ENCODE results near the gene PITPNC1.
A peak's percentile ranks its signal among the peaks of the same experiment; 100 is the strongest.

Gene PITPNC1

DNA sequence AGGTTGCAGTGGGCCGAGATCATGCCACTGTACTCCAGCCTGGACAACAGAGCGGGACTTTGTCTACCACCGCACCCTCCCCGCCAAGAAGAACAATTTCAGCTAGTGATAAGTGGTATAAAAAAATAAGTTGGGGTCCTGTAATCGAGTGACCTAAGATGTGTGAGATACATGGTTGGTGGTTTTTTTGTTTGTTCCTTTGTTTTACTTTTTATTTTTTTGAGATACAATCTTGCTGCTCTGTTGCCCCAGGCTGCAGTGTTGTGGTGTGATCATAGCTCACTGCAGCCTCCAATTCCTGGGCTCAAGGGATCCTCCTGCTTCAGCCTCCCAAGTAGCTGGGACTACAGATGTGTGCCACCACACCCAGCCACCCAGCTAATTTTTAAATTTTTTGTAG, 58.7 kb downstream of the PITPNC1 start:
- DNase-seq = no peak

DNA sequence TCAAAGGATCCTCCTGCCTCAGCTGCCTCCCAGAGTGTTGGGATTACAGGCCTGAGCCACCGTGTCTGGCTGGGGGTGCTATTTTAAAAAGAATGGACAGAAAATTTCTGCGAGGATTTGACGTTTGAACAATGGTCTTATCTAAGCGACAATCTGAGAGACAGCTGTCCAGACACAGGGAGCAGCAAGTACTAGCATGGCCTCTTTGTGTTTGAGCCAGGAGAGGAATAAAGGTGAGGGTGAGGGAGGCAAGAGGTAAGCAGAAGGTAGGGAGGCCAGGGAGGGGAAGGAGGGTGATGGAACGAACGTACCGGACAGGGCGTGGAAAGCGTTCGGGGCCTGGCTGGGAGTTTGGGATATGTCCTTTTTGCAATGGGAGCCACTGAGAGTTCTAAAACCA, 59.2 kb downstream of the PITPNC1 start:
- DNase-seq = no peak

DNA sequence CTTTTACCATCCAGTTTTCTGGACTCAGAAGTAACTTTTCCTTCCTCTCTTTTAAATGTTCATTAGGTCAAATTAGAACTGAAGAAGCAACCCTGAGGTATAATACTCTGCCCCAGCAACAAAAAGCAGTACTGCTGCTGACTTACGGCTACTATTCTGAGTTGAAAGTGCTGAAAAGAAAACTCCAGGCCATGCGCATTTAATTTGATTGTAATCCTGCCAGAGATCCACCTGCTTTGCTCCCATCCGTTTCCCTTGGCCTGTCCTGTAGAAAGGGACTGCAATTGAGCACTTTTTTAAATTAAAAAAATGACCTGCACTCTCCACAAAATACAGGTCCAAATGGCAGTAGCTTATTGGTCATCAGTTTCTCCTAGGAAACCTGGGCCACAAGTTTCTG, 61.6 kb downstream of the PITPNC1 start:
- DNase-seq = no peak

DNA sequence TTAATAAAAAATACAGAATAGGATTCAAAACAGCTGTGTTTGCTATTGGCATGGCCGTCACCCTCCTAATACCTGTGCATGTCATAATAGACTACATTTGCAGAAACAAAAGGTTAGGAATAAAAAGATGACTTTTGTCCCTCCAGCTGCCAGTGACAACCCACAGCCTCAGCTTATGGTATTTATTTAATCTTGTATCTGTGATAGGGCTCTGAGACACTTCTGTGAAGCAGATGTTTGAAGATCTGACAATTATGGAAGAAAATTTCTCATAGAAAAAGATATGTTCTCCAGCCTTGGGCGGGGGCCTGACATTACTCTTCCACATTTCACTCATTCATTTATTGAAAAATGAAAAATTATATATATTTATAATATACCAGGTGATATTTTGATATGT, 62.2 kb downstream of the PITPNC1 start:
- no peak for DNase-seq

DNA sequence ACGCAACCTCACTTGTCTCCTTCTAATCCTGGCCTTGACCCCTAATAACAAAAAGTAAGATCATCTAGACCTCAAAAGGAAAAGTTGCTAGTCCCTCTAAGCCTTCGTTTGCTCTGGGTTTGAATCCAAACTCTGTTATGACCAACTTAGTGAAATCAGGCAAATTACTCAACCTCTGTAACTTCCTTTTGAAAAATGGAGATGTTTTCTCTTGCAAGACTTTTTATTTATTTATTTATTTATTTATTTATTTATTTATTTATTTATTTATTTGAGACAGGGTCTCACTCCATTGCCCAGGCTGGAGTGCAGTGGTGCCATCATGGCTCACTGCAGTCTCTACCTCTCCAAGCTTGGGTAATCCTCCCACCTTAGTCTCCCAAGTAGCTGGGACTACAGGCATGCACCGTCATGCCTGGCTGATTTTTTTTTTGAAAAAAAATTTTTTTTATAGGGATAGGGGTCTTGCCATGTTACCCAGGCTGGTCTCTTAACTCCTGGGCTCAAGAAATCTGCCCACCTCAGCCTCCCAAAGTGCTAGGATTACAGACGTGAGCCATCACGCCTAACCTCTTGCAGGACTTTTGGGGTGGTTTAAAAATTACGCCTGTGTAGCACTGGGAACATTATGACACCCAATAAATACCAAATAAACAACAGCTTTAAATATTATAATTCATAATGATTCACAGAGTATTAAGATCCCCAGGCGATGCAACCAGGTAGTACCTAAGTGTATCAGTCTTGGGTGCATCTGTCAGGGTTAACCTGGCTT, 63.4 kb downstream of the PITPNC1 start:
- no peak for DNase-seq

DNA sequence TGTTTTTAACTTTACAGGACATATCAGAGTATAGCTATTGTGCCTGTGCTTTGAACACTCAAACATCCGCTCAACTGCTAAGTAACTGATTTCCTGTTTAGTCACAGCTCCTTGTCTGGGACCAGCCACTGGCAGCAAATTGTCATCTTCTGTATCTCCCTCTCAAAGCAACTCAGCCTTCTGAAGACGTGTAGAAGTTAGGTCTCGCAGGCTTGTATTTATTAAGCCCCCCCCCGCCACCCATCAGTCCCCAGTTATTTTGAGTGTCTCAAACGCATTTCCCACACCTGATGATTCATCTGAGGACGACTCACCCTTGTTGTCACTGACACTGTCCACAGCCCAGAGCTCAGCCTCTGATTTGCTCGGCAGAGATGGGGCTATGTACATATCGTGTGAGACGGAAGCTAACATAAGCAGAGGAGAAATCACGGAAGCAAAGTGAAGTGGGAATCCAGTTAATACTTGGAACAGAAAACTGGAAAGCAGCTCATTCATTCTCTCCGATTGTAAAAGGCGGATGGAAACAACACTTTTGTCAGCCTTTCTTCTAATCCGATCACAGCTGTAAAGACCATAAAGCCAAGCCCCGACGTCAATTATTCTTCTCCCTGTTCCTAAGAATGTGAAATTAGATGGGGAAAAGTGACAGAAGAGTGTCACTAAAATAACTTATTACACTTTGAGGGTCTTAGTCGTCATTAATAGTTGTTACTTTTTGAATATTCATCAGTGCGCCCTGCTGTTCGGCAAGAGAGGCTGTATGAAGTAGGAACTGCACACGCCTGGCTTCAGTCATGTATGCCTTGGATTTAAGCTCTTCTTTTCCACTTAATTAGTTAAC, 64.2 kb downstream of the PITPNC1 start:
- DNase-seq = no peak

DNA sequence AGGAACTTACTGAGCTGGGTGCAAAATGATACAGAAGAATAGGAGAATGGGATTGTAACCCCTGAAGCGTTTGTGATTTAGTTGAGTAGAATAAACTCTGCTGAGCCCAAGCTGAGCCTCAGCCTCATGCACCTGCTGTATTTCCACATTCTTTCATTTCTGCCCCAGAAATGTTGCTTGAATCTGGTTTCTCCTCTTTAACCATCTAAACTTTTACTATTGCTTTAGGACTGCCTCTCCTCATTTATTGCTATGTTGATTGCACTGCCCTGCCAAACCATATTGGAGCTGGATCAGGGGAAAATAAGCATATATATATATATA, 64.8 kb downstream of the PITPNC1 start:
- no peak for DNase-seq

DNA sequence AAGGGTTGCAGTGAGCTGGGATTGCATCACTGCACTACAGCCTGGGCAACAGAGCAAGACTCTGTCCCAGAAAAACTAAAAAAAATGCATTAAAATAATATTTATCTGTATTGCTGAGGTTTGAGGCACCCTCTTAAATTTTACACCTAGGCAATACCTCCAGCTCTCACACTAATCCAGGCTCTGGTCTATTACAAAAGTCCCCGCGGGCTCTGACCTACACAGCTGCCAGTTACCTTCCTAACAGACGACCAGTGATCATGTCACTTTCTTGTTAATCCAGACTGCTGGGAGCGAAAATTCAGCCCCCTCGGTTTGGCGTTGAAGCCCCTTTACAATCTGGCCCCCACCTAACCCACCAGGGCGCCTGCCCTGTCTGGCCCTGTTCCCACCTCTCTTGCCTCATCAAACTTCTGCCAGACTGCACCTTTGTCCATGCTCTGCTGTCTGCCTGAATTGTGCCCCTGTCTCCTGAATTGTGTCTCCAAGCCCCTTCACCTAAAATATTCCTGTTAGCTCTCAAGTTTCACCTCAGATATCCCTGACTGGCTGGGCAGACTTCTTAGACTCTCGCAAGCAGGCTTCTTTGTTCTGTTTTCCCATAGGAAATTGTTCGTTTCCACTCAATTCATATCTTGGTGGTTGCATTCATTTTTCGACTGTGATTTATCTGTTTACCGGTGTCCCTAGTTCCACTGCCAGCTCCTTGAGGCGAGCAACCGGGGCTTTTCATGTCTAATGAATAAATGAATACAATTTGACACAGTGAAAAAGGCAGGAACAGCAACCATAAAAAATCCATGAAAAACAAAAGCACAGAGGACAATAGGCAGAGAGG, 65.9 kb downstream of the PITPNC1 start:
- DNase-seq = no peak

DNA sequence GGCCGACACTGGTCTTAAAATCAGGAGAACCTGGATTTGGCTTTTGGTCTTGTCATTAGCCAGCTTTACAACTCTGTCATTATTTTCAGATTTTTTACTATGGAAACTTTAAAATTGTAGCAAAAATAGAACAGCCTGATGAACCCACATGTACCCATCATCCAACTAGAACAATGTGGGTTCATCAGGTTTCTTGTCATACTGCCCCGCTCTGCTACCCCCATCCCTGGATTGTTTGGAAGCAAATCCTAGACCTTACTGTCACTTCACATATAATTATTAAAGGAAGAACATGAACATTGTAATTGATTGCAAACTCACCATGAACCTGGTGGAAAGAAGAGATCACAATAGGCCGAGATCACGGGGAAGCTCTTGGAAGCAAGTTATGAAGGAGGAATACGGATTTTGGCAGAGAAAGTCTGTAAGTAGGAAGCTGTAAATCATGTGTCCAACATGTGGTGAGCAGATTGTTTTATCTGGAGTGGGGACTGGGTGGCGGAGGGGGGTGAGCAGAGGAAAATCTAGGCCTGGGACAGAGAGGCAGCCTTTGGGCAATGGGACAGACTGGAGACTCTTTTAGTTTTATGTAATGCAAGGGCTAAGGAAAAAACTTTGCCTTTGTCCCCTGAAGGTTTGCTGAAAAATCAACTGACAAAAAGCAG, 67.0 kb downstream of the PITPNC1 start:
- DNase-seq = no peak

DNA sequence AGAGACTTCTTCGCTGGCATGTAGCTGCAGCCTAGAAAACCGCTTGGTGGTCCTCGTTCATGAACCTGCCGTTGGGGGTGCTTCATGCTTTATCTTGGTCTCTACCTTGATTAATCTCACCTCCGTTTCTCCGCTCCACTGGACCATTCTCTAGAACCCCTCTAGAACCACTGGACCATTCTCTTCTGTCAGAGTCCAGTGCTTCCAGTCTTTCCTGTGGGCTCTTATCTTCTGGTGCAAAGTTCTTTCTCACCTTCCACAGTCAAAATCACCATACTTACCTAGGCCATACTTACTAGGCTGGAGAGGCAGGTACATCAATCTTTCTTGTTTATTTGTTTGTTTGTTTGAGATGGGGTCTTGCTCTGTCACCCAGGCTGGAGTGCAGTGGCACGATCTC, 71.4 kb downstream of the PITPNC1 start:
- no peak for DNase-seq

DNA sequence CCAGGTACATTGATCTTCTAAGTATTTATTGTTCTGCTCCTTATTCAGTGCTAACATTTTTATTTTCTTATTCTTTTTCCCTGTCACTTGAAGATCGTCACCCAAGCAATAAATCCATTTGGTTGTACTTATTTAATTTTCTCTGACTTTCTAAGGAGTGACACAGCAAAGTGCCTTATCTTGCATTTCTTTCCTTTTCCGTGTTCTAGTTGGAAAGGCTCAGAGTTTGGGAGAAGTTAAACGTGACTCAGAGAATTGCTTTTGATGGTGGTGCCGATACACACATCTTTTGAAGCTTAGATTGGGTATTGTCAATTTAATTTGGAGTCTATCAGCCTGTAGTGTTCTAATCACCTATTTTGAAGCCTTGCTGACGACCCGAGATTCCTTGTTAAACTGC, 72.0 kb downstream of the PITPNC1 start:
- no peak for DNase-seq

DNA sequence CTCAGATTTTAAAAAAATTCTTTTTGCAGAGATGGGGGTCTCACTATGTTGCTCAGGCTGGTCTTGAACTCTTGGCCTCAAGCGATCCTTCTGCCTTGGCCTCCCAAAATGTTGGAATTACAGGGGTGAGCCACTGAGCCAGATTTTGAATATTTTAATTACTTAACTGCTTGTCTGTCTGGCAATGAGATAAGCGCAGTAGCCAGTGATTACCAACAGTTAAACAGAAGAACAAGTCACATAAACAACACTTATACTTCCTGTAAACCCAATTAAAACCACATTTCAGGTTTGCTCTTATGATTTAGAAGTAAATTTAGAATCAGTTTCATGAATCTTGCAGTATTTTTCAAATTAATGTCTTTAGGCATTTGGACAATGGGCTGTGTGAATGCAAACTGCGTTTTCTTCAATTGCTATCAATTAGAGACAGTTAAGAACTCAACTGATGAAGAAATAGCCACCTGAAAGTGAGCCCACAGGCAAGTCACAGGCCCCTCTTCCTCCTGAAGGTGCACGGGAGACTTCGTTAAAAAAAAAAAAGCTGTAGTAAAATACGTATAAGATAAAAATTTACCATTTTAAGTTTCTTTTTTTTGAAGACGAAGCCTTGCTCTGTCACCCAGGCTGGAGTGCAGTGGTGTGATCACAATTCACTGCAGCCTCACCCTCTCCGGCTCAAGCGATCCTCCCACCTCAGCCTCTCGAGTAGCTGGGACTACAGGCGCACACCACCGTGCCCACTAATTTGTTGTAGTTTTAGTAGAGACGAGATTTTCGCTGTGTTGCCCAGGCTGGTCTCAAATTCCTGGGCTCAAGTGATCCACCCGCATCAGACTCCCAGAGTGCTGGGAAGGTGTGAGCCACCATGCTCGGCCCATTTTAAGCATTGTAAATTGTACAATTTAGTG, 73.0 kb downstream of the PITPNC1 start:
- DNase-seq = no peak

DNA sequence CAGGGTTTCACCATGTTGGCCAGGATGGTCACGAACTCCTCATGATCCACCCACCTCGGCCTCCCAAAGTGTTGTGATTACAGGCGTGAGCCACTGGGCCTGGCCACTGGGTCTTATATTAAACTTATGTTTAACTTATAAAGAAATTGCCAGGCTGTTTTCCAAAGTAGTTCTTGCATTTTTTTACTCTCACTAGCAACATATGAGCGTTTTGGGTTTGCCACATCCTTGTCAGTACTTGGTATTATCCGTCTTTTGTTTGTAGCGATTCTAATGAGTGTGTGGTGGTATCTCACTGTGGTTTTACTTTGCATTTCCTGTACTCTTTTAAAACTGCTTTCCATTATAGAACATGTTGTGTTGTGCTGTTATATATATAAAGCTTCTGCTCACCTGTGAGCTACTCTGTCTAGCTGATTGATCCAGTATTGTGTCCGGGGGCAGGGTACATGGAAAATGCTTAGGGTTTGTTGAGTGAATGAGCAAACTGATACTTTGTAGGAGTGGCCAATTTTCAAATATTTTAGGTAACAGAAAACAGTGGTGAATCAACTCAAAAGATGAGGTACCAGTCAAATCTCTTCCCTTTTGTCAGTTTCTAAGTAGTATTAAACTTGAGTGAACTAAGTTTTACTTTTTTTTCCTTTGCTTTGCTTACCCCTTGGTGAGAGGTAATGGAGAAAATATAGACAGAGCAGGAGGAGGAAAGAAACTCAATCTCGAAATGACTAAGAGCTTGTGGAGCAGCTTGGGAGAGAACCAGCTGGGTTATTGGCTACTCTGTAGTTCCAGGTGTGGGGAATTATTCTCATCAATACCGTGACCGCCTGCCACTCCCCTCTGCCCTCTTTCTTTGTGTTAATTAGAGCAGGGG, 75.8 kb downstream of the PITPNC1 start:
- DNase-seq = peak; percentile 58

DNA sequence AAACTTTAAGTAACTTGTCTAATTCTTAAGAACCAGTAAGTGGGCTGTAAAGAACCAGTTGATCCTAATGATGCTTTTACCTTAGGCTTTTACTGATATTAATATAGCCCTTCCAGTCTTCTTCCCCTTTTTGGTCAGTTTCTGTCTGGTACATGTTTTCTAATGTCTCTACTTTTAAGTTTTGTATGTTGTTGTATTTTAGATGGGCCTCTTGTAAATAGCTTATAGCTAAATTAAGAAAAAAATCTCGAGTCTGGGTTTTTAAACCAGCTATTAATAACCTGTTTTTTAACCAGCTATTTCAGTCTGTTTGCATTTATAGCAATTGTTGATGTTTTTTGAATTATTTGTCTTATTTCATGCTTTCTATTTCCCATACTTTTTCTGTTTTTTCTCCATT, 79.0 kb downstream of the PITPNC1 start:
- DNase-seq = no peak

DNA sequence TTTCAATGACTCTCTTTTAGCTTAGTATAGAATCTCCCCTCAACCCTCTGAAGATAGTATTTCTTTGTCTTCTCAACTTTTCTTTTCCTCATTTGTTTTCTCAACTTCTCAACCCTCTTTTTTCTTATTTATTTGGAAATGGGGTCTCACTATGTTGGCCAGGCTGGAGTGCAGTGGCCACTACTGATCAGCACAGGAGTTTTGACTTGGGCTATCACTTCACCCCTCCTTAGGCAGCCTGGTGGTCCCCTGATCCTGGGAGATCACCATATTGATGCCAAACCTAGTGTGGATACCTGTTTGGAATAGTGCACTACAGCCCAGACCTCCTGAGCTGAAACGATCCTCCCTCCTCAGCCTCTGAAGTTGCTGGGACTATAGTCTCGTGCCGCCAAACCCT, 79.8 kb downstream of the PITPNC1 start:
- DNase-seq = no peak

DNA sequence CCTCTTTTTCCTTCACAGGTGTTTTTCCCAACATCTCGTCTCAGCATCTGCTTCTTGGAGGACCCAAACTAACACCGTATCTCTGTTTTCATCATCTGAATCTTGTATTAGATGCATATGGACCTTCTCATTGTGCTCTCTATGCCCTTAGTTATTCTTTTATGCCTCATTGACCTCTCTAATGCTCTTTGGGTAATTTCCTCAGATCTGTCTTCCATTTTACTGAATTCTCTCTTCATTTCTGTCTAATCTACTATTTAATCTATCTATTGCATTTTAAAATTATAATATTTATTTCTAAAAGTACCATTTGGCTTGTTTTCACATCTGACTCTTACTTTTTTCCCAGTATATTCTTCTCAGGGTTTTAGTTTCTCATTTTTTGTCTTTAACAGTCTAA, 81.1 kb downstream of the PITPNC1 start:
- DNase-seq = no peak

DNA sequence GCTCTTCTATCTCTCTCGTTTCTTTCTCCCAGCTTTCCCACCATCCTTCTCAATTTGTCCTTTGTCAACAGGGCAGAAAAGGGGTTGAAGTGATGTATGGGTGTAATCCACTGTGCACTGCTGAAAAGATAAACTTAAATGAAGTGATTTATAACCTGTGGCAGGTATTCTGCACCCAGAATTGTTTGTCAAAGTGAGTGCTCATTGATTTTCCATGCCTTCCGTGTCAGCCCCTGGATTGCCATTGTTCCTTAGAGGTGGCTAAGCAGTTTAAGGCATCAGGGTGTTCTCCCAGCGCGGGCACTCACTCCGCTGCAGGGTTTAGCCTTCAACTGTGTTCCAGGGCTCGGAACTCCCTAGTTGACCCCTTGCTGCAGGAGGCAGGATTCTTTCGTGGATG, 82.9 kb downstream of the PITPNC1 start:
- DNase-seq = no peak

DNA sequence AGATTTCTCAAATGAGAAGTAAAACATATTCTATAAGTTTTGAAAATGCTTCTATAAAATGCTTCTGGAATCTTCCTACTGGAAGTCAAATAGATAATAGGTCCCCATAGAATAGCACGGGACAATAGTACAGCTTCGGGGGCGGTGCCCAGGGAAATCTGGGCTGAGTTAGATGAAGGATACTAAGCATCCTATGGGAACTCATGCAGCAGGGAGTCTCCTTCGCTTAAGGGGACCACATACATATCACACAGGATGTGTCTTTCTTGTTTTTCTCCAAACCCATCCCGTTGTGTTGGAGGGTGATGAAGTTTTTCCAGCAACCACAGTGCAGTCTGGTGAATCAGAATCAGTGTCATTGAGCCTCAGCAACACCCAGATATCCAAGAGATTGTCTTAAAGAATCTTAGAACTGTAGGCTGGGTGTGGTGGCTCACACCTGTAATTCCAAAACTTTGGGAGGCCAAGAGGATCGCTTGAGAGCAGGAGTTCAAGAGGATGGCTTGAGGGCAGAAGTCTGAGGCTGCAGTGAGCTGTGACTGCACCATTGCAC, 84.2 kb downstream of the PITPNC1 start:
- no peak for DNase-seq

DNA sequence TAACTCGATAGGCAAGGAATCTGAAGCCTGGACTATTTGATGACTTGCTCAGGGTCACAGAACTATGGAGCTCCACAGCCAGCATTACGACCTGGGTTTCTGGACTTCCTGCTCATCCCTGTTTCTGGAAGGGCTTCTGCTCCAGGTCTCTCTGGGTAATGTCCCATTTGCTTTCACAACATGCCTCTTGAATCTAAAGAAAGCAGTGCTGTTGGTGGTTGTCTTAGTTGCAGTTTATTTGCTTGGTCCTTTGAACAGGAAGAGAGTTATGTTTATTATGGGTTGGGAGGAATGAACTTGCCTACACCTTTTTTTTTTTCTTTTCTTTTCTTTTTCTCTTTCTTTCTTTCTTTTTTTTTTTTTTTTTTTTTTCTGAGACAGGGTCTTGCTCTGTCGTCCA, 84.8 kb downstream of the PITPNC1 start:
- no peak for DNase-seq

DNA sequence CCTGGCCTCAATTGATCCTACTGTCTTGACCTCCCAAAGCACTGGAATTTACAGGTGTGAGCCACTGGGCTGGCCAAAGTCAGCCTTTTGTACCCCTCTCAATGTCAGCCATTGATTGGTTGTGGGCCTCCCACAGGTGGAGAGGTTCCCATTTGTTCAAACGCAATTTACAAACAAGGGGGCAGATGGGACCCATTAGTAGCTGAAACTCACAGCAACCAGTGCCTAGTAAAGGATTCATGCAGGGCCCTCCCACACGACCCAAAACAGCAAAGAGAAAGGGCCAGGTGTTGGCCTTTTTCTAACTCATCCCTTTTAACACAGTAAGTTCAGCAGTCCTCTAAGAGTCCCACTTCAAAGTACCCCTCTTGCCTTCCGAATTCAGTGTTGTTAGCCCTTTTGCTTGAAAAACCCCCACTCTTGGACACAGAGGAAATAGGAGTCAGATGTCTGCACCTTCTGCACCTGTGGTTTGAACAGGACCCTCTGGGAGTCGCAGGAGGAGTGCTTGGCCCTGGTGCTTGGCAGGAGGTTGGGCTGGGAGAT, 89.2 kb downstream of the PITPNC1 start:
- DNase-seq = no peak

Measured in NCI-H748 treated with DMSO at 0.1 percent for 48 hours (cell line).